ENCODE measurements around the gene PCF11. TPM values are rescaled to one million over a fixed set of nuclear protein-coding genes. Genes with fewer than 3 reads are reported as not detected.
"Not testable (repeated sequence)": the region's sequence is repeated elsewhere in the genome, so short reads cannot be mapped to it uniquely, and the experiment has no call there.

PCF11 gene
- total RNA-seq, 1 experiment from 2014 or later = 46.1 TPM

GRCh38 chr11:83127310-83127637, 29.7 kb upstream of the PCF11 start (continued):
- TF ChIP-seq, protein P1, sequence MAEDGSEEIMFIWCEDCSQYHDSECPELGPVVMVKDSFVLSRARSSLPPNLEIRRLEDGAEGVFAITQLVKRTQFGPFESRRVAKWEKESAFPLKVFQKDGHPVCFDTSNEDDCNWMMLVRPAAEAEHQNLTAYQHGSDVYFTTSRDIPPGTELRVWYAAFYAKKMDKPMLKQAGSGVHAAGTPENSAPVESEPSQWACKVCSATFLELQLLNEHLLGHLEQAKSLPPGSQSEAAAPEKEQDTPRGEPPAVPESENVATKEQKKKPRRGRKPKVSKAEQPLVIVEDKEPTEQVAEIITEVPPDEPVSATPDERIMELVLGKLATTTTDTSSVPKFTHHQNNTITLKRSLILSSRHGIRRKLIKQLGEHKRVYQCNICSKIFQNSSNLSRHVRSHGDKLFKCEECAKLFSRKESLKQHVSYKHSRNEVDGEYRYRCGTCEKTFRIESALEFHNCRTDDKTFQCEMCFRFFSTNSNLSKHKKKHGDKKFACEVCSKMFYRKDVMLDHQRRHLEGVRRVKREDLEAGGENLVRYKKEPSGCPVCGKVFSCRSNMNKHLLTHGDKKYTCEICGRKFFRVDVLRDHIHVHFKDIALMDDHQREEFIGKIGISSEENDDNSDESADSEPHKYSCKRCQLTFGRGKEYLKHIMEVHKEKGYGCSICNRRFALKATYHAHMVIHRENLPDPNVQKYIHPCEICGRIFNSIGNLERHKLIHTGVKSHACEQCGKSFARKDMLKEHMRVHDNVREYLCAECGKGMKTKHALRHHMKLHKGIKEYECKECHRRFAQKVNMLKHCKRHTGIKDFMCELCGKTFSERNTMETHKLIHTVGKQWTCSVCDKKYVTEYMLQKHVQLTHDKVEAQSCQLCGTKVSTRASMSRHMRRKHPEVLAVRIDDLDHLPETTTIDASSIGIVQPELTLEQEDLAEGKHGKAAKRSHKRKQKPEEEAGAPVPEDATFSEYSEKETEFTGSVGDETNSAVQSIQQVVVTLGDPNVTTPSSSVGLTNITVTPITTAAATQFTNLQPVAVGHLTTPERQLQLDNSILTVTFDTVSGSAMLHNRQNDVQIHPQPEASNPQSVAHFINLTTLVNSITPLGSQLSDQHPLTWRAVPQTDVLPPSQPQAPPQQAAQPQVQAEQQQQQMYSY (CRISPR knock-in tag; IDR thresholded peaks at IDR 0.05) = no peak
- no peak for TF ChIP-seq TP53 (CRISPR knock-in tag; IDR thresholded peaks at IDR 0.05)
- TF ChIP-seq, protein P2, sequence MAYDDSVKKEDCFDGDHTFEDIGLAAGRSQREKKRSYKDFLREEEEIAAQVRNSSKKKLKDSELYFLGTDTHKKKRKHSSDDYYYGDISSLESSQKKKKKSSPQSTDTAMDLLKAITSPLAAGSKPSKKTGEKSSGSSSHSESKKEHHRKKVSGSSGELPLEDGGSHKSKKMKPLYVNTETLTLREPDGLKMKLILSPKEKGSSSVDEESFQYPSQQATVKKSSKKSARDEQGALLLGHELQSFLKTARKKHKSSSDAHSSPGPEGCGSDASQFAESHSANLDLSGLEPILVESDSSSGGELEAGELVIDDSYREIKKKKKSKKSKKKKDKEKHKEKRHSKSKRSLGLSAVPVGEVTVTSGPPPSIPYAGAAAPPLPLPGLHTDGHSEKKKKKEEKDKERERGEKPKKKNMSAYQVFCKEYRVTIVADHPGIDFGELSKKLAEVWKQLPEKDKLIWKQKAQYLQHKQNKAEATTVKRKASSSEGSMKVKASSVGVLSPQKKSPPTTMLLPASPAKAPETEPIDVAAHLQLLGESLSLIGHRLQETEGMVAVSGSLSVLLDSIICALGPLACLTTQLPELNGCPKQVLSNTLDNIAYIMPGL (CRISPR knock-in tag; IDR thresholded peaks at IDR 0.05) = no peak
- no peak for TF ChIP-seq ZNF425 (CRISPR knock-in tag; conservative IDR thresholded peaks at IDR 0.05)
- no peak for TF ChIP-seq NFATC4 (CRISPR knock-in tag; IDR thresholded peaks at IDR 0.05)
- no peak for TF ChIP-seq ZNF219 (CRISPR knock-in tag; IDR thresholded peaks at IDR 0.05; ENCODE audit: borderline replicate concordance)

DNA sequence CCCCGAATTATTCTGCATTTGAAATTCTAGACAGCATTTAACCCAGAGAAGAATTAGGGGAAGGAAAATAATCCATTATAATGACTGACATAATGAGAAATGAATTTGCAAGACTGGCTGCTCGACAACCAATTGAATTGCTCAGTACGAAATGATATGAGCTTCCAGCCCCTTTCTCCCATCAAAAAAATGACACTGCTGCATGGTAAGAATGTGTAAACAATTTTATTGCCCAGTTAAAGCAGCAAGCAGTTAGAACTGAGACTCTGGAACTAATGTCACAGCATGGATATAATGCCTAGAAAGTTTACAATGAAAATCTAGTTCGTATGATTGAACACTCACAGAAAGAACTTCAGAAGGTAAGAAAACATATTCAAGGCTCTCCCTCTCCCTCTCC, 24.7 kb upstream of the PCF11 start:
- Mint-ChIP-seq H3K4me1 (no peaks in the 10 kb centered on the region), H3K9me3 (peaks cover 12% of the 10 kb centered on the region), H3K36me3 (0 out of 2 replicates have a peak, but pooled peaks cover 3% of the 10 kb centered on the region), H3K27me3 (ENCODE audit: low read depth) (no peaks in the 10 kb centered on the region; the same call in 1 of the 2 replicates), H3K27ac (no peak overlapping the region), H3K4me3 (no peak overlapping the region)
- no peak for TF ChIP-seq EMX1 (CRISPR knock-in tag; IDR thresholded peaks at IDR 0.05)
- no peak for TF ChIP-seq IRF1 (CRISPR knock-in tag; IDR thresholded peaks at IDR 0.05)
- TF ChIP-seq TEAD1 (CRISPR knock-in tag; IDR thresholded peaks at IDR 0.05) = no peak
- TF ChIP-seq SP1 (CRISPR knock-in tag; conservative IDR thresholded peaks at IDR 0.05) = no peak
- no peak for TF ChIP-seq IRF2 (CRISPR knock-in tag; IDR thresholded peaks at IDR 0.05; ENCODE audit: borderline replicate concordance, low read depth)
- no peak for TF ChIP-seq MXD4 (CRISPR knock-in tag; IDR thresholded peaks at IDR 0.05; ENCODE audit: borderline replicate concordance)
- TF ChIP-seq FOXP4 (CRISPR knock-in tag; IDR thresholded peaks at IDR 0.05) = no peak
- ChIA-PET CTCF (no interaction called here), POLR2A (no interaction called here)
- ATAC-seq (no peak), DNase-seq (ENCODE audit: low spot score) (no peak)

DNA sequence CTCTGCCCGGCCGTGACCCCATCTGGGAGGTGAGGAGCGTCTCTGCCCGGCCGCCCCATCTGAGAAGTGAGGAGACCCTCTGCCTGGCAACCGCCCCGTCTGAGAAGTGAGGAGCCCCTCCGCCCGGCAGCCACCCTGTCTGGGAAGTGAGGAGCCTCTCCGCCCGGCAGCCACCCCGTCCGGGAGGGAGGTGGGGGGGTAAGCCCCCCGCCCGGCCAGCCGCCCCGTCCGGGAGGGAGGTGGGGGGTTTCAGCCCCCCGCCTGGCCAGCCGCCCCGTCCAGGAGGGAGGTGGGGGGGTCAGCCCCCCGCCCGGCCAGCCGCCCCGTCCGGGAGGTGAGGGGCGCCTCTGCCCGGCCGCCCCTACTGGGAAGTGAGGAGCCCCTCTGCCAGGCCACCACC, 23.7 kb upstream of the PCF11 start:
- H3K27ac Mint-ChIP-seq; H3K4me1 Mint-ChIP-seq; DNase-seq (ENCODE audit: low spot score); H3K4me3 Mint-ChIP-seq; H3K27me3 Mint-ChIP-seq (ENCODE audit: low read depth); POLR2A ChIA-PET; H3K36me3 Mint-ChIP-seq; ATAC-seq; CTCF ChIA-PET: not testable (repeated sequence)
- H3K9me3 Mint-ChIP-seq = peaks cover 12% of the 10 kb centered on the region
